ENCODE data around the gene LRRC46.

DNA sequence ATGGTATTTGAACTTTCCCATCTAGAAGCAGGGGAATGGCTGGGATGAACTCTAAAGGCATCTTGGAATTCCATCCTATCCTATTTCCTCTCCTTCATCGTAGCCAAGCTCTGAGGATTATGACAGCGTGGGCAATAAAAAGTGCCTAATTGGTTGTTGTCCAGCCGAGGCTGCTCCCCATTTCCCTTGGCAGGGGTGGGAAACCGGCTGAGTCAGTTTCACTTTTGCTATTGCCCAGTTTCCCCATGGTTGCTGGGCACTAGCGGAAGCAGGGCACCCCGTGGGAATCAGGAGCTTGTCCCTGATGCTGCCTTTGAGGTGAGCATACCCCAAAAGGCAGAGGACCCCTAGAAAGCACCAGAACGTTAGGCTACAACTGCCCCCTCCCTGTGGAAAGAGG lies 50.8 kb downstream of the LRRC46 start:
- no peak for TF ChIP-seq ZNF3 (CRISPR knock-in tag; IDR thresholded peaks at IDR 0.05)
- no peak for TF ChIP-seq PHF21A (IDR thresholded peaks at IDR 0.05; ENCODE audit: borderline replicate concordance, low read depth)
- no peak for TF ChIP-seq FOXK2 (conservative IDR thresholded peaks at IDR 0.05 in 1 of 2, IDR thresholded peaks at IDR 0.05 in 1 of 2; ENCODE audit: low read depth in 2 of 2)
- no peak for TF ChIP-seq FOXJ3 (CRISPR knock-in tag; IDR thresholded peaks at IDR 0.05)
- no peak for TF ChIP-seq ERF (CRISPR knock-in tag; IDR thresholded peaks at IDR 0.05)
- no peak for TF ChIP-seq HDAC6 (IDR thresholded peaks at IDR 0.05; ENCODE audit: low read depth, low read length)
- TF ChIP-seq TCF7L2 (IDR thresholded peaks at IDR 0.05; ENCODE audit: low read depth, low read length): no peak
